ENCODE measurements around the gene RALGPS1.

Gene RALGPS1

DNA sequence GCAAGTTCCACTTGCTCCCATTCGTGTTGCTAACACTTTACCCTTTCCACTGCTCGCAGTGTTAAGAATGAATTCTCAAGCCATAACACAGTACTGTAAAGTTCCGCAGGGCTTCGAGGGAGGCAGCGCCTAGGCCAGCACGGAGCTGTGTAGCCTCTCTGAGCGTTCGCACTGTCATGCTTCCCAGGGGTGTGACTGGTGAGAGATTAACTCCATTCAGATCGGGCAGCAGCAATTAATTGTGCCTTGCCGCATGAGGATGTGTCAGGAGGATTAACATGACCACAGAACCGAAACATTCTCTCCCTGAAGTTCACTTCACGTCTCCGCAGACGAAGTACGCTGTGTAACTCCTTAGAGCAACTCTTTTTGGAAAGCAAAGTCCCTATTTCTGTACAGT is 30.9 kb upstream of the RALGPS1 start:
- no peak overlapping the region for H2AFZ ChIP-seq (ENCODE audit: low read depth, low read length)

DNA sequence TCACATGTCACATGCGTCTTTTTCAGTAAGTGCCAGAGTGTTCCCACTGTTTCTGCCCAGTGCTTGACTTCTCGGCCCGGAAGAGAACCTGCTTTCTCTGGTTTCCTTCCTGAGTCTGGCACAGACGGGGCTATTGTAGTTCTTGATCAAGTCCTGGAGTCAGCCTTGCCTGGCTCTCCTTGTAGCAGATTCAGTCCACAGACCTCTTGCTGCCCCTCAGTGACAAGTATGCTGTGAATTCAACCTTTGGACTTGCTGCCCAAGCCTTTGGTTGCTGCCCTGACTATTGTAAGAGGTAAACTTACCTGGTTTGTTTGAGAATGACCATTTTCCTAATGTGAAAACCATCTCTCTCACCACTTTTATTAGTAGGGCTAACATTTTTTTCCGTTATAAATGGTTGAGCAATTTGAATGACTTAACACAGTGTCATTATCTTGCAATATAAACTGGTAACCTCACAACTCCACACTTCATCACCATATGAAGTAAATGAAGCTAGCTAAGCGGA is 29.4 kb upstream of the RALGPS1 start:
- TF ChIP-seq, protein P1, sequence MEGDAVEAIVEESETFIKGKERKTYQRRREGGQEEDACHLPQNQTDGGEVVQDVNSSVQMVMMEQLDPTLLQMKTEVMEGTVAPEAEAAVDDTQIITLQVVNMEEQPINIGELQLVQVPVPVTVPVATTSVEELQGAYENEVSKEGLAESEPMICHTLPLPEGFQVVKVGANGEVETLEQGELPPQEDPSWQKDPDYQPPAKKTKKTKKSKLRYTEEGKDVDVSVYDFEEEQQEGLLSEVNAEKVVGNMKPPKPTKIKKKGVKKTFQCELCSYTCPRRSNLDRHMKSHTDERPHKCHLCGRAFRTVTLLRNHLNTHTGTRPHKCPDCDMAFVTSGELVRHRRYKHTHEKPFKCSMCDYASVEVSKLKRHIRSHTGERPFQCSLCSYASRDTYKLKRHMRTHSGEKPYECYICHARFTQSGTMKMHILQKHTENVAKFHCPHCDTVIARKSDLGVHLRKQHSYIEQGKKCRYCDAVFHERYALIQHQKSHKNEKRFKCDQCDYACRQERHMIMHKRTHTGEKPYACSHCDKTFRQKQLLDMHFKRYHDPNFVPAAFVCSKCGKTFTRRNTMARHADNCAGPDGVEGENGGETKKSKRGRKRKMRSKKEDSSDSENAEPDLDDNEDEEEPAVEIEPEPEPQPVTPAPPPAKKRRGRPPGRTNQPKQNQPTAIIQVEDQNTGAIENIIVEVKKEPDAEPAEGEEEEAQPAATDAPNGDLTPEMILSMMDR (IDR thresholded peaks at IDR 0.05; ENCODE audit: low read depth, low read length): no peak
- TF ChIP-seq EZH2phosphoT487 (IDR thresholded peaks at IDR 0.05; ENCODE audit: low read depth): no peak
- no peak overlapping the region for H3K27ac ChIP-seq (ENCODE audit: low read length)

More for the DNA sequence above, 30.9 kb upstream of the RALGPS1 start:
- H4K20me1 ChIP-seq (ENCODE audit: insufficient read depth, low read length): peaks cover 12% of the 10 kb centered on the region
- H3K27me3 ChIP-seq (ENCODE audit: low read depth, low read length): no peaks in the 10 kb centered on the region
- no peak overlapping the region for H3K9ac ChIP-seq (ENCODE audit: low read length)
- H3K9me3 ChIP-seq (ENCODE audit: insufficient read depth, low read length): no peaks in the 10 kb centered on the region
- peaks cover 23% of the 10 kb centered on the region for H3K36me3 ChIP-seq (replicated peaks; ENCODE audit: low read depth, low read length)
- no peak overlapping the region for H3K4me2 ChIP-seq (ENCODE audit: low read length)
- H3K4me3 ChIP-seq (ENCODE audit: low read length): no peak overlapping the region
- no peaks in the 10 kb centered on the region for H3K79me2 ChIP-seq (ENCODE audit: low read length)
- TF ChIP-seq EZH2phosphoT487 (IDR thresholded peaks at IDR 0.05; ENCODE audit: low read depth): no peak
- TF ChIP-seq, protein P1 (IDR thresholded peaks at IDR 0.05; ENCODE audit: low read depth, low read length): no peak
- no peak overlapping the region for H3K27ac ChIP-seq (ENCODE audit: low read length)
- no peaks in the 10 kb centered on the region for H3K4me1 ChIP-seq (ENCODE audit: low read length)

DNA sequence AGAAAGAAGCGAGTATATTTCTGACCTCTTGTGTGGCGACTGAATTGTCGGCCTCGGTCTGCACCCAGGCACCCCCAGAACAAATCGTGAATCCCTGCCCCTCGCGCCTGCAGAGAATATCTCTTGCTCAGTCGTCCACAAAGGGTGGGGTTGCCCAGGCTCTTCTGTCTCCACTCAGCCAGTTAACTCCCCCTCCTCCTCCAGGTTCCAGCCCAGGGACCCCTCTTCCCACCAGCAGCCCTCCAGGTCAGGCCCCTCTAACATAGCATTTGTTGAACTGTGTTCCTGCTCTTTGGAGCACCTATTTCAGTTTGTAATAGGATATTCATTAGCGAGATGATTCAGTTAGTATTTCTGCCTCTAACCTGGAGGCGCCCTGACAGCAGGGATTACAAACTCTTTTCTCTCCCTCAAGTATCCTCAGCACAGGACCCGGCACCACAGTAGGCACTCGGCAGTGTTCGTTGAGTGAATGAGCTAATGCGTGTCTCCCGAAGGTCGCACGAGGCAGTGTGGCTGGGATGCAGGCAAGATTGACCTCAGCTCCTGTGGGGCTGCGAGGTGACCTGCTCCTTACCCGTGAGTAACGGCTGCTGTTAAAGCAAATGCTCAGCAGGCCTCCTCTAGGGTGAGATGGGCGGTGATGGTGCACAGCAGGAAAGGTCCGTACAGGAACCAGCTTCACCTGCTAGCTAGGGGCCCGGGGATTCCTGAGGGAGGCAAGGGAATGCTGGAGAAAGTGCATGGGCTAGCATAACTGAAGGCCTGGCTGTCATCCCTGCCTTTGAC is 28.4 kb upstream of the RALGPS1 start:
- Histone ChIP-seq H2AFZ (ENCODE audit: low read depth, low read length) (no peak overlapping the region), H3K9ac (ENCODE audit: low read length) (no peak overlapping the region), H3K79me2 (ENCODE audit: low read length) (no peaks in the 10 kb centered on the region), H3K4me3 (ENCODE audit: low read length) (no peak overlapping the region), H3K27me3 (ENCODE audit: low read depth, low read length) (no peaks in the 10 kb centered on the region), H3K4me2 (ENCODE audit: low read length) (no peak overlapping the region), H3K36me3 (replicated peaks; ENCODE audit: low read depth, low read length) (peaks cover 6% of the 10 kb centered on the region), H3K4me1 (ENCODE audit: low read length) (no peaks in the 10 kb centered on the region), H3K27ac (ENCODE audit: low read length) (no peak overlapping the region), H4K20me1 (ENCODE audit: insufficient read depth, low read length) (peaks cover 12% of the 10 kb centered on the region), H3K9me3 (ENCODE audit: insufficient read depth, low read length) (no peaks in the 10 kb centered on the region)
- TF ChIP-seq, protein P1 (IDR thresholded peaks at IDR 0.05; ENCODE audit: low read depth, low read length): no peak
- TF ChIP-seq EZH2phosphoT487 (IDR thresholded peaks at IDR 0.05; ENCODE audit: low read depth): no peak

More for the DNA sequence above, 29.4 kb upstream of the RALGPS1 start:
- no peak overlapping the region for H3K4me3 ChIP-seq (ENCODE audit: low read length)
- H3K4me2 ChIP-seq (ENCODE audit: low read length): no peak overlapping the region
- no peaks in the 10 kb centered on the region for H3K9me3 ChIP-seq (ENCODE audit: insufficient read depth, low read length)
- no peaks in the 10 kb centered on the region for H3K4me1 ChIP-seq (ENCODE audit: low read length)
- peaks cover 12% of the 10 kb centered on the region for H4K20me1 ChIP-seq (ENCODE audit: insufficient read depth, low read length)
- peaks cover 14% of the 10 kb centered on the region for H3K36me3 ChIP-seq (replicated peaks; ENCODE audit: low read depth, low read length)
- no peak overlapping the region for H3K9ac ChIP-seq (ENCODE audit: low read length)
- no peaks in the 10 kb centered on the region for H3K79me2 ChIP-seq (ENCODE audit: low read length)
- no peak overlapping the region for H2AFZ ChIP-seq (ENCODE audit: low read depth, low read length)
- no peaks in the 10 kb centered on the region for H3K27me3 ChIP-seq (ENCODE audit: low read depth, low read length)

DNA sequence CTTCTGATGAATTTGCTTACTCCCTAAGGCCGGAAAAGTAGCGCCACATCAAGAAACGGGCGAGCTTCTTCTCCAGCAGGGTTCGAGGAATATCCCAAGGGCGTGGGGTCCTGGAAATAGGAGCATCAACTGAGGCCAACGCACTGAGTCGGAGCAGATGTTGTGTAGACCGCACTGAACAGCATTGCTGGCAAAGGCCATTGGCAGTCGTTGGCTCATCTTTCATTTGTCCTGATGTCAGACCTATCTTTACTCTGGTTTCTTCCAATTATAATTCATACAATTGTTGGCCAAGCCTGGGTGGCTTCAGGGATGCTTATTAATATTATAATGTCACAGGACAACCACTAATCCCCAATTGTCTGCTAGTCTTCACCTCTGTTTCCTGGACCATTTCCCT is 27.7 kb upstream of the RALGPS1 start:
- Histone ChIP-seq H3K9me3 (ENCODE audit: insufficient read depth, low read length) (no peaks in the 10 kb centered on the region), H3K9ac (ENCODE audit: low read length) (no peak overlapping the region), H4K20me1 (ENCODE audit: insufficient read depth, low read length) (peaks cover 10% of the 10 kb centered on the region), H2AFZ (ENCODE audit: low read depth, low read length) (no peak overlapping the region), H3K4me2 (ENCODE audit: low read length) (no peak overlapping the region), H3K79me2 (ENCODE audit: low read length) (no peaks in the 10 kb centered on the region), H3K4me3 (ENCODE audit: low read length) (no peak overlapping the region), H3K27me3 (ENCODE audit: low read depth, low read length) (no peaks in the 10 kb centered on the region), H3K27ac (ENCODE audit: low read length) (no peak overlapping the region), H3K36me3 (replicated peaks; ENCODE audit: low read depth, low read length) (peaks cover 6% of the 10 kb centered on the region), H3K4me1 (ENCODE audit: low read length) (no peaks in the 10 kb centered on the region)
- TF ChIP-seq, protein P1 (IDR thresholded peaks at IDR 0.05; ENCODE audit: low read depth, low read length): no peak
- no peak for TF ChIP-seq EZH2phosphoT487 (IDR thresholded peaks at IDR 0.05; ENCODE audit: low read depth)

All from OCI-LY3 (cell line).